ENCODE results near the gene MDK.

GRCh38 chr11:46387456-46387855 is 6.0 kb downstream of the MDK start:
- no peak for TF ChIP-seq POLR2A (IDR thresholded peaks at IDR 0.05)
- no peak for TF ChIP-seq CTCF (IDR thresholded peaks at IDR 0.05)
